ENCODE results near the gene NRARP. TPM values are rescaled to one million over a fixed set of nuclear protein-coding genes. Genes with fewer than 3 reads are reported as not detected.

Gene NRARP
- total RNA-seq, 1 experiment from 2014 or later, result 7.4 TPM

GRCh38 chr9:137253717-137254623 lies 48.1 kb downstream of the NRARP start:
- intact Hi-C loops (cut with micrococcal nuclease; ENCODE audit: unreplicated experiment), result no loop called here
- Histone ChIP-seq H3K36me3 (ENCODE audit: insufficient read depth, low read length, poor library complexity, severe bottlenecking) (peaks cover 14% of the 10 kb centered on the region), H3K4me3 (ENCODE audit: low read depth, low read length, poor library complexity, severe bottlenecking) (peak overlapping the region; percentile 88), H3K27ac (ENCODE audit: low read depth, low read length, poor library complexity, severe bottlenecking) (peak overlapping the region; percentile 88), H3K4me1 (ENCODE audit: insufficient read depth, low read length, poor library complexity, severe bottlenecking) (peaks cover 15% of the 10 kb centered on the region), H3K9me3 (ENCODE audit: low read depth, low read length, poor library complexity, severe bottlenecking) (no peaks in the 10 kb centered on the region), H3K27me3 (replicated peaks; ENCODE audit: insufficient read depth, low read depth, low read length, poor library complexity) (no peaks in the 10 kb centered on the region)
- CTCF ChIA-PET, result interaction anchor here (0.6 to 2.3 kb wide), 2 partner anchors 17 to 169 kb away, joined by 3 to 11 read pairs; partner anchors contain the start of genes EXD3 and NOXA1
- TF ChIP-seq CTCF (conservative IDR thresholded peaks at IDR 0.05; ENCODE audit: low read depth, low read length), result no peak
- TF ChIP-seq EZH2 (IDR thresholded peaks at IDR 0.05; ENCODE audit: borderline replicate concordance, low read depth, low read length, poor library complexity, severe bottlenecking), result no peak
- no TSS peak for BruUV-seq (replicated peaks)
- POLR2A ChIA-PET (ENCODE audit: low non-redundant PET), result interaction anchor here (1.1 kb wide), 1 partner anchor 13 kb away, joined by 3 read pairs; the partner anchor contains the start of gene TUBB4B
- peak; percentile 60 for DNase-seq (ENCODE audit: low spot score)

GRCh38 chr9:137252555-137253506 lies 49.2 kb downstream of the NRARP start:
- no TSS peak for BruUV-seq (replicated peaks)
- intact Hi-C loops (cut with micrococcal nuclease; ENCODE audit: unreplicated experiment), result no loop called here
- H3K27me3 ChIP-seq (replicated peaks; ENCODE audit: insufficient read depth, low read depth, low read length, poor library complexity), result no peaks in the 10 kb centered on the region
- CTCF ChIA-PET, result interaction anchor here (2.3 kb wide), 1 partner anchor 16 kb away, joined by 11 read pairs; no protein-coding TSS in a partner anchor
- no peak overlapping the region for H3K4me3 ChIP-seq (ENCODE audit: low read depth, low read length, poor library complexity, severe bottlenecking)
- no peak for DNase-seq (ENCODE audit: low spot score)
- POLR2A ChIA-PET (ENCODE audit: low non-redundant PET), result no interaction called here
- peaks cover 15% of the 10 kb centered on the region for H3K4me1 ChIP-seq (ENCODE audit: insufficient read depth, low read length, poor library complexity, severe bottlenecking)
- no peak overlapping the region for H3K27ac ChIP-seq (ENCODE audit: low read depth, low read length, poor library complexity, severe bottlenecking)
- H3K36me3 ChIP-seq (ENCODE audit: insufficient read depth, low read length, poor library complexity, severe bottlenecking), result peaks cover 9% of the 10 kb centered on the region
- no peak for TF ChIP-seq CTCF (conservative IDR thresholded peaks at IDR 0.05; ENCODE audit: low read depth, low read length)
- TF ChIP-seq EZH2 (IDR thresholded peaks at IDR 0.05; ENCODE audit: borderline replicate concordance, low read depth, low read length, poor library complexity, severe bottlenecking), result no peak
- no peaks in the 10 kb centered on the region for H3K9me3 ChIP-seq (ENCODE audit: low read depth, low read length, poor library complexity, severe bottlenecking)

- Histone ChIP-seq H3K4me3 (ENCODE audit: low read depth, low read length, poor library complexity, severe bottlenecking) (no peak overlapping the region), H3K27me3 (replicated peaks; ENCODE audit: insufficient read depth, low read depth, low read length, poor library complexity) (no peaks in the 10 kb centered on the region), H3K9me3 (ENCODE audit: low read depth, low read length, poor library complexity, severe bottlenecking) (no peaks in the 10 kb centered on the region), H3K4me1 (ENCODE audit: insufficient read depth, low read length, poor library complexity, severe bottlenecking) (peaks cover 15% of the 10 kb centered on the region), H3K36me3 (ENCODE audit: insufficient read depth, low read length, poor library complexity, severe bottlenecking) (peaks cover 6% of the 10 kb centered on the region), H3K27ac (ENCODE audit: low read depth, low read length, poor library complexity, severe bottlenecking) (no peak overlapping the region)
- intact Hi-C loops (cut with micrococcal nuclease; ENCODE audit: unreplicated experiment), result no loop called here
- CTCF ChIA-PET, result no interaction called here
- no peak for DNase-seq (ENCODE audit: low spot score)
- no peak for TF ChIP-seq CTCF (conservative IDR thresholded peaks at IDR 0.05; ENCODE audit: low read depth, low read length)
- TF ChIP-seq EZH2 (IDR thresholded peaks at IDR 0.05; ENCODE audit: borderline replicate concordance, low read depth, low read length, poor library complexity, severe bottlenecking), result no peak
- BruUV-seq (replicated peaks), result no TSS peak
- POLR2A ChIA-PET (ENCODE audit: low non-redundant PET), result no interaction called here
Observed at GRCh38 chr9:137251490-137252268, 50.4 kb downstream of the NRARP start.
